K562 (cell line): ENCODE measurements around the gene MTMR6. TPM values are rescaled to one million over a fixed set of nuclear protein-coding genes. Genes with fewer than 3 reads are reported as not detected.

Source experiments
- ETV5 ChIP-seq: sonication (generic); formaldehyde crosslinking; IDR thresholded peaks from 2 replicates; pipeline ENCODE4 v1.4.0; 2020; ENCODE audit warnings: low read depth, mild to moderate bottlenecking, missing genetic modification reagents
- ETV6 ChIP-seq, 3 experiments: fragments of 150-350 bp in 1 of 3; sonication (generic) in 1 of 3; formaldehyde crosslinking in 1 of 3; IDR thresholded peaks; 2 replicates each; pipeline versions ENCODE4 v1.6.1 to v1.8.0; 2014 to 2022; ENCODE audit warnings: borderline replicate concordance in 2 of 3, low read depth in 2 of 3, antibody characterized with exemption in 1 of 3, low read length in 1 of 3, mild to moderate bottlenecking in 1 of 3, missing genetic modification reagents in 1 of 3
- MYNN ChIP-seq, 2 experiments: sonication (generic); formaldehyde crosslinking in 1 of 2; IDR thresholded peaks; 2 replicates each; pipeline versions ENCODE4 v1.5.0 to v1.6.1; 2016 to 2020; ENCODE audit warnings: antibody characterized with exemption in 1 of 2, missing genetic modification reagents in 1 of 2
- POU5F1 ChIP-seq: fragments of 150-350 bp; IDR thresholded peaks from 2 replicates; pipeline ENCODE4 v1.6.1; 2014; ENCODE audit warnings: borderline replicate concordance, low read length, low read depth, mild to moderate bottlenecking; ENCODE audit not compliant: partially characterized antibody
- PRMT5 ChIP-seq: sonication (generic); formaldehyde crosslinking; IDR thresholded peaks from 2 replicates; pipeline ENCODE4 v1.5.0; 2020; ENCODE audit warnings: missing genetic modification reagents
- RAD21 ChIP-seq, 2 experiments: fragments of 250-450 bp in 1 of 2; fragments of 450-650 bp in 1 of 2; sonication (Bioruptor Pico) in 1 of 2; formaldehyde crosslinking in 1 of 2; IDR thresholded peaks in 1 of 2; conservative IDR thresholded peaks in 1 of 2; 2 replicates each; pipeline versions ENCODE4 v1.4.0 to v1.8.0; 2020 to 2022; ENCODE audit warnings: mild to moderate bottlenecking in 2 of 2, moderate library complexity in 1 of 2
- TCF7L2 ChIP-seq: fragments of 150-350 bp; IDR thresholded peaks from 2 replicates; pipeline ENCODE4 v1.6.1; 2016; ENCODE audit warnings: low read depth, mild to moderate bottlenecking, low read length, moderate library complexity
- polyA plus RNA-seq, 8 experiments: library from polyadenylated mRNA; depleted of rRNA in 4 of 8; stranded (reverse) in 5 of 8; unstranded in 3 of 8; fragments of >200 nt; fragmentation: Nextera tagmentation in 2 of 8; fragmentation: Illumina TruSeq in 1 of 8; extraction: Ambion mirVana in 2 of 8; extraction: Trizol in 1 of 8; gene quantifications; 2 replicates each; pipeline versions ENCODE4 v1.2.1 to v1.2.3, GENCODE V29; 2011 to 2014; ENCODE audit warnings: inconsistent platforms in 1 of 8, missing spikeins in 1 of 8
- total RNA-seq, 7 experiments: library from RNA; depleted of rRNA in 6 of 7; stranded (reverse); fragments of >200 nt in 6 of 7; fragmentation: Illumina TruSeq in 2 of 7; extraction: Trizol in 2 of 7; gene quantifications; 2 replicates each; pipeline versions ENCODE4 v1.2.1 to v1.2.3, GENCODE V29; 2011 to 2021; ENCODE audit warnings: low replicate concordance in 1 of 7
- TF ChIP-seq, protein P1 (sequence below), 2 experiments: fragments of 450-650 bp; IDR thresholded peaks; 2 replicates each; pipeline ENCODE4 v1.6.1; 2016; ENCODE audit warnings: mild to moderate bottlenecking in 2 of 2, borderline replicate concordance in 1 of 2, low read depth in 1 of 2, moderate library complexity in 1 of 2
- TF ChIP-seq, protein P2 (sequence below): fragments of 450-650 bp; IDR thresholded peaks from 2 replicates; pipeline ENCODE4 v1.6.1; 2018; ENCODE audit not compliant: partially characterized antibody
- TF ChIP-seq, protein P3 (sequence below): fragments of 450-650 bp; IDR thresholded peaks from 2 replicates; pipeline ENCODE4 v1.6.1; 2017; ENCODE audit warnings: antibody characterized with exemption

MTMR6 gene
- total and polyA plus RNA-seq, 9 of the 15 experiments (the other 6 are each of a cell fraction or from before 2014, with no cell fraction given), result 3.9 to 10.8 (median 7.7) TPM

DNA sequence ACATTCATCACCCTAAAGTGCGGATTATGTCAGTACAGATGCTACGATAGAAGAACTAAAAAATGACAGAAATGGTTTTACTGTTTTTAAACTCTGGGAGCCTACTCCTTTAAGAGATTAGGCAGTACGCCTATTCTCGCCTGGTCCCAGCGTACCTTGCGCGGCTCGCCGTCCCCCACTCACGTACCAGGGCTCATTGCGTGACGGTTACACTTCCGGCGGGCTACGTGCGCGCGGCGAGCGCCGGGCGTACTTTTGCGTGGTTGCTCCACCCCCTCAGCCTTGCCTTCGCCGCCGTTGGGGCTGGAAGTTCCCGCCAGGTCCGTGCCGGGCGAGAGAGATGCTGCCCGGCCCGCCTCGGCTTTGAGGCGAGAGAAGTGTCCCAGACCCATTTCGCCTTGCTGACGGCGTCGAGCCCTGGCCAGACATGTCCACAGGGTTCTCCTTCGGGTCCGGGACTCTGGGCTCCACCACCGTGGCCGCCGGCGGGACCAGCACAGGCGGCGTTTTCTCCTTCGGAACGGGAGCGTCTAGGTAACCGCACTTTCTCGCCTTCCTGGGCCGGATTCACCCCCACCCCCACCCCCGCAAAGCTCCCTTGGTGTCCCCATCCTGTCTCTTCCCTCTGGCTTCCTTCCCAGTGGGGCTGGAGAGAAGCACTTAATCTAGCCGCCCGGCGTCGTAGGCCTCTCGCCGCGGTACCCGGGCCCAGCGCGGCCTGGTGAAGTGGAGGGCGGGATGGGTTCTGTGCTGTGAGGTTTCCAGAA lies 14.2 kb upstream of the MTMR6 start, which contains the start of gene NUP58 (continued):
- TF ChIP-seq, protein P1, sequence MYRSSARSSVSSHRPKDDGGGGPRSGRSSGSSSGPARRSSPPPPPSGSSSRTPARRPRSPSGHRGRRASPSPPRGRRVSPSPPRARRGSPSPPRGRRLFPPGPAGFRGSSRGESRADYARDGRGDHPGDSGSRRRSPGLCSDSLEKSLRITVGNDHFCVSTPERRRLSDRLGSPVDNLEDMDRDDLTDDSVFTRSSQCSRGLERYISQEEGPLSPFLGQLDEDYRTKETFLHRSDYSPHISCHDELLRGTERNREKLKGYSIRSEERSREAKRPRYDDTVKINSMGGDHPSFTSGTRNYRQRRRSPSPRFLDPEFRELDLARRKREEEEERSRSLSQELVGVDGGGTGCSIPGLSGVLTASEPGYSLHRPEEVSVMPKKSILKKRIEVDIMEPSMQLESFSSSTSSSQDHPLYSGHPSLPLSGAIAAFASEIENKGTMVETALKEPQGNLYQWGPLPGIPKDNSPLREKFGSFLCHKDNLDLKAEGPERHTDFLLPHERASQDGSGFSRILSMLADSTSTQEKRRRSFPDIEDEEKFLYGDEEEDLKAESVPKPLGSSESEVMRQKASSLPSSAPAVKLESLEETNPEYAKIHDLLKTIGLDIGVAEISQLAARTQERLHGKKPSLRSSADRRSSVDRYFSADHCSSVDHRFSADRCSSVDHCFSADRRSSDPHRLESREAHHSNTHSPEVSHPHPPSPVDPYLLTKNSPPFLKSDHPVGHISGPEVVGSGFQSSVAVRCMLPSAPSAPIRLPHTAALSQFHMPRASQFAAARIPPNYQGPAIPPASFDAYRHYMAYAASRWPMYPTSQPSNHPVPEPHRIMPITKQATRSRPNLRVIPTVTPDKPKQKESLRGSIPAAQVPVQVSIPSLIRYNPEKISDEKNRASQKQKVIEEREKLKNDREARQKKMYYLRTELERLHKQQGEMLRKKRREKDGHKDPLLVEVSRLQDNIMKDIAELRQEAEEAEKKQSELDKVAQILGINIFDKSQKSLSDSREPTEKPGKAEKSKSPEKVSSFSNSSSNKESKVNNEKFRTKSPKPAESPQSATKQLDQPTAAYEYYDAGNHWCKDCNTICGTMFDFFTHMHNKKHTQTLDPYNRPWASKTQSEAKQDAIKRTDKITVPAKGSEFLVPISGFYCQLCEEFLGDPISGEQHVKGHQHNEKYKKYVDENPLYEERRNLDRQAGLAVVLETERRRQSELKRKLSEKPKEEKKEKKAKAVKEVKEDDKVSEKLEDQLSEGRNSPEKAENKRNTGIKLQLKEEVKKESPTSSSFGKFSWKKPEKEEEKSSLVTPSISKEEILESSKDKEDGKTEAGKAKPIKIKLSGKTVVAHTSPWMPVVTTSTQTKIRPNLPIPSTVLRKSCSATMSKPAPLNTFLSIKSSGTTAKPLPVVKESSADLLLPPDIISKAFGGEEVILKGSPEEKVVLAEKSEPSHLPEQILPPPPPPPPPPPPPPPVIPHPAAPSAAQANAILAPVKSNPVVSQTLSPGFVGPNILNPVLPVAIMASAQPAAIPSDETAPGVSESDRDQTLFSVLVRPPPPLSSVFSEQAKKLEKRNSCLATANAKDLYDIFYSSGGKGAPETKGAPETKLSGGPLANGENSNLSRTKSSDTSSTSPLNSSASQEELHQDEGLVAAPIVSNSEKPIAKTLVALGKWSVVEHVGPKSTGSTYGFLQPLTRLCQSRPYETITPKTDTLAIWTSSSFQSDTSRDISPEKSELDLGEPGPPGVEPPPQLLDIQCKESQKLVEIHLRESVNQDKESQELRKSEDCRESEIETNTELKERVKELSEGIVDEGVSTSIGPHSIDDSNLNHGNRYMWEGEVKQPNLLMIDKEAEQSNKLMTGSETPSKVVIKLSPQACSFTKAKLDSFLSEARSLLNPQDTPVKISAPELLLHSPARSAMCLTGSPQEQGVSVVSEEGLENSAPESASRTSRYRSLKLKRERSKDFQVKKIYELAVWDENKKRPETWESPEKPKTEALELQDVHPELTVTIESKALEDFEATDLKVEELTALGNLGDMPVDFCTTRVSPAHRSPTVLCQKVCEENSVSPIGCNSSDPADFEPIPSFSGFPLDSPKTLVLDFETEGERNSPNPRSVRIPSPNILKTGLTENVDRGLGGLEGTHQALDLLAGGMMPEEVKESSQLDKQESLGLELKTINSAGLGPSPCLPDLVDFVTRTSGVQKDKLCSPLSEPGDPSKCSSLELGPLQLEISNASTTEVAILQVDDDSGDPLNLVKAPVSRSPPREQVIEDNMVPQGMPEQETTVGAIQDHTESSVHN (IDR thresholded peaks at IDR 0.05; ENCODE audit: borderline replicate concordance in 1 of 2, low read depth in 1 of 2), result no peak
- TF ChIP-seq, protein P2, sequence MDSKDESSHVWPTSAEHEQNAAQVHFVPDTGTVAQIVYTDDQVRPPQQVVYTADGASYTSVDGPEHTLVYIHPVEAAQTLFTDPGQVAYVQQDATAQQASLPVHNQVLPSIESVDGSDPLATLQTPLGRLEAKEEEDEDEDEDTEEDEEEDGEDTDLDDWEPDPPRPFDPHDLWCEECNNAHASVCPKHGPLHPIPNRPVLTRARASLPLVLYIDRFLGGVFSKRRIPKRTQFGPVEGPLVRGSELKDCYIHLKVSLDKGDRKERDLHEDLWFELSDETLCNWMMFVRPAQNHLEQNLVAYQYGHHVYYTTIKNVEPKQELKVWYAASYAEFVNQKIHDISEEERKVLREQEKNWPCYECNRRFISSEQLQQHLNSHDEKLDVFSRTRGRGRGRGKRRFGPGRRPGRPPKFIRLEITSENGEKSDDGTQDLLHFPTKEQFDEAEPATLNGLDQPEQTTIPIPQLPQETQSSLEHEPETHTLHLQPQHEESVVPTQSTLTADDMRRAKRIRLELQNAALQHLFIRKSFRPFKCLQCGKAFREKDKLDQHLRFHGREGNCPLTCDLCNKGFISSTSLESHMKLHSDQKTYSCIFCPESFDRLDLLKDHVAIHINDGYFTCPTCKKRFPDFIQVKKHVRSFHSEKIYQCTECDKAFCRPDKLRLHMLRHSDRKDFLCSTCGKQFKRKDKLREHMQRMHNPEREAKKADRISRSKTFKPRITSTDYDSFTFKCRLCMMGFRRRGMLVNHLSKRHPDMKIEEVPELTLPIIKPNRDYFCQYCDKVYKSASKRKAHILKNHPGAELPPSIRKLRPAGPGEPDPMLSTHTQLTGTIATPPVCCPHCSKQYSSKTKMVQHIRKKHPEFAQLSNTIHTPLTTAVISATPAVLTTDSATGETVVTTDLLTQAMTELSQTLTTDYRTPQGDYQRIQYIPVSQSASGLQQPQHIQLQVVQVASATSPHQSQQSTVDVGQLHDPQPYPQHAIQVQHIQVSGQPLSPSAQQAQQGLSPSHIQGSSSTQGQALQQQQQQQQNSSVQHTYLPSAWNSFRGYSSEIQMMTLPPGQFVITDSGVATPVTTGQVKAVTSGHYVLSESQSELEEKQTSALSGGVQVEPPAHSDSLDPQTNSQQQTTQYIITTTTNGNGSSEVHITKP, result peak; percentile 53
- TF ChIP-seq POU5F1 (no peak), TCF7L2 (no peak), ETV6 (IDR thresholded peaks at IDR 0.05; ENCODE audit: borderline replicate concordance in 1 of 2, low read depth in 2 of 2, low read length in 1 of 2) (no peak), ETV6 (CRISPR knock-in tag; IDR thresholded peaks at IDR 0.05; ENCODE audit: borderline replicate concordance) (no peak), RAD21 (CRISPR knock-in tag; conservative IDR thresholded peaks at IDR 0.05 in 1 of 2, IDR thresholded peaks at IDR 0.05 in 1 of 2) (no peak), MYNN (IDR thresholded peaks at IDR 0.05) (no peak), MYNN (CRISPR knock-in tag; IDR thresholded peaks at IDR 0.05) (no peak), ETV5 (CRISPR knock-in tag) (peak; percentile 89), PRMT5 (no peak)
- TF ChIP-seq, protein P3, sequence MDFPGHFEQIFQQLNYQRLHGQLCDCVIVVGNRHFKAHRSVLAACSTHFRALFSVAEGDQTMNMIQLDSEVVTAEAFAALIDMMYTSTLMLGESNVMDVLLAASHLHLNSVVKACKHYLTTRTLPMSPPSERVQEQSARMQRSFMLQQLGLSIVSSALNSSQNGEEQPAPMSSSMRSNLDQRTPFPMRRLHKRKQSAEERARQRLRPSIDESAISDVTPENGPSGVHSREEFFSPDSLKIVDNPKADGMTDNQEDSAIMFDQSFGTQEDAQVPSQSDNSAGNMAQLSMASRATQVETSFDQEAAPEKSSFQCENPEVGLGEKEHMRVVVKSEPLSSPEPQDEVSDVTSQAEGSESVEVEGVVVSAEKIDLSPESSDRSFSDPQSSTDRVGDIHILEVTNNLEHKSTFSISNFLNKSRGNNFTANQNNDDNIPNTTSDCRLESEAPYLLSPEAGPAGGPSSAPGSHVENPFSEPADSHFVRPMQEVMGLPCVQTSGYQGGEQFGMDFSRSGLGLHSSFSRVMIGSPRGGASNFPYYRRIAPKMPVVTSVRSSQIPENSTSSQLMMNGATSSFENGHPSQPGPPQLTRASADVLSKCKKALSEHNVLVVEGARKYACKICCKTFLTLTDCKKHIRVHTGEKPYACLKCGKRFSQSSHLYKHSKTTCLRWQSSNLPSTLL, result peak; percentile 86
